HUES6 (cell line): Measurements from ENCODE around the gene RAE1.

Experiments
- H3K27ac ChIP-seq: 2 replicates; pipeline ENCODE4 v1.7.0; 2013; ENCODE audit warnings: low read depth, mild to moderate bottlenecking, low read length, inconsistent platforms
- H3K27me3 ChIP-seq: 2 replicates; pipeline ENCODE4 v1.6.1; 2013; ENCODE audit warnings: low read length; ENCODE audit not compliant: control insufficient read depth, insufficient read depth
- H3K36me3 ChIP-seq: 2 replicates; pipeline ENCODE4 v1.6.1; 2013; ENCODE audit warnings: low read length; ENCODE audit not compliant: control insufficient read depth, insufficient read depth
- H3K4me1 ChIP-seq: 2 replicates; pipeline ENCODE4 v1.6.1; 2013; ENCODE audit warnings: low read length; ENCODE audit not compliant: control insufficient read depth, insufficient read depth
- H3K4me3 ChIP-seq: 2 replicates; pipeline ENCODE4 v1.5.1; 2013; ENCODE audit warnings: low read depth, low read length
- H3K9ac ChIP-seq: one replicate; pipeline ENCODE4 v1.6.1; 2013; ENCODE audit warnings: mild to moderate bottlenecking, low read length
- H3K9me3 ChIP-seq: 2 replicates; pipeline ENCODE4 v1.6.1; 2013; ENCODE audit warnings: low read depth, low read length; ENCODE audit not compliant: control insufficient read depth, insufficient read depth

Gene RAE1

DNA sequence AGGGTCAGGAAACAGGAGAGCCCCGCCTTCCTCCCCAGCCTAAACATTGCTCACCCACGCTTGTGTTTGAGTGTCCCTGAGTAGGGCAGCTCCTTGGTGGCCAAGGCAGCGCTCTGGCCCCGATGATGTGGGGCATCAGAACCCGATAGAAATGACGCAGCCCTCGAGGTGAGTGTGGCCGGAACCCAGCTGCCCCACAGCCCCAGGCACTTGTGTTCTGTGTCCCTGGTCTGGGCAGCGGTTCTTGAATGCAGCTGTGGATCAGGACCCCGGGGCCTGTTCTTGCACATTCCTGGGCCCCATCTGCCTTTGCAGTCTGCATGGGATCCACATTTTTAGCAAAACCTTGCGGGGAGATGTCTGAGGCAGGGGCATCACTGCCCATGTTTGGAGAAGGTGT is 53.0 kb downstream of the RAE1 start:
- no peaks in the 10 kb centered on the region for H3K9me3 ChIP-seq
- no peaks in the 10 kb centered on the region for H3K27me3 ChIP-seq
- no peak overlapping the region for H3K27ac ChIP-seq
- peaks cover 89% of the 10 kb centered on the region for H3K36me3 ChIP-seq
- H3K4me3 ChIP-seq, result no peak overlapping the region
- no peaks in the 10 kb centered on the region for H3K4me1 ChIP-seq
- H3K9ac ChIP-seq, result no peak overlapping the region

DNA sequence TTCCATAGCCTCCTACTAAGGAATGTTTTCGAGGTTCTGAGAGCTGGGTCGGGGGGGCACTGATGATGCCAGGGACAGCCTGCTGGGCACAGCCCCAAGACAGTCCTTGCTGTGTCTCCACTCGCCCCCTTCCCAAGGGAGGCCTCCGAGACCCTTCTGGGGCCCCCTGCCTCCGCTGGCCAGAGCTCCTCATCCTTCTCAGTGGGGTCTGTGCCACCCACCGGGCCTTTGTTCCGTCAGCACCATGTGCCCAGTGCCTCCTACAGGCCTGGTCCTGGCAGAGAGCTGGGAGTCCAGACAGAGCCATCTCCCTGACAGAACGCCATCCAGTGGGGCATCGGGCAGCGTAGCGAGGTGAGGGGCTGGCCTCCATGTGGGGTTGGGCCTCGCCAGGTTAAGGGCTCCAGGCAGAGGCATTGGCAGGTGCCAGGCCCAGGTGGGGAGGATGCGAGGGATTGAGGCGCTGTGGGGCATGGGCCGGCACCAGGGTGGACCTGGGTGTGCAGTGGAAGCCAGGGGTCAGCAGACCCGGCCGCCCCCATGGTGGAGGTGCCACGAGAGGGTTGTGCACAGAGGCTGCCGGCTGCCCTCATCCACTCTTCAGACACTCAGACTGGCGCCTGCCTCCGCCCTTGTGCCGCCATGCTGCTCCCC is 53.5 kb downstream of the RAE1 start:
- Histone ChIP-seq H3K27me3 (no peaks in the 10 kb centered on the region), H3K4me3 (no peak overlapping the region), H3K9me3 (no peaks in the 10 kb centered on the region), H3K4me1 (peaks cover 2% of the 10 kb centered on the region; the same call in 1 of the 2 replicates), H3K36me3 (peaks cover 93% of the 10 kb centered on the region), H3K27ac (no peak overlapping the region), H3K9ac (no peak overlapping the region)

DNA sequence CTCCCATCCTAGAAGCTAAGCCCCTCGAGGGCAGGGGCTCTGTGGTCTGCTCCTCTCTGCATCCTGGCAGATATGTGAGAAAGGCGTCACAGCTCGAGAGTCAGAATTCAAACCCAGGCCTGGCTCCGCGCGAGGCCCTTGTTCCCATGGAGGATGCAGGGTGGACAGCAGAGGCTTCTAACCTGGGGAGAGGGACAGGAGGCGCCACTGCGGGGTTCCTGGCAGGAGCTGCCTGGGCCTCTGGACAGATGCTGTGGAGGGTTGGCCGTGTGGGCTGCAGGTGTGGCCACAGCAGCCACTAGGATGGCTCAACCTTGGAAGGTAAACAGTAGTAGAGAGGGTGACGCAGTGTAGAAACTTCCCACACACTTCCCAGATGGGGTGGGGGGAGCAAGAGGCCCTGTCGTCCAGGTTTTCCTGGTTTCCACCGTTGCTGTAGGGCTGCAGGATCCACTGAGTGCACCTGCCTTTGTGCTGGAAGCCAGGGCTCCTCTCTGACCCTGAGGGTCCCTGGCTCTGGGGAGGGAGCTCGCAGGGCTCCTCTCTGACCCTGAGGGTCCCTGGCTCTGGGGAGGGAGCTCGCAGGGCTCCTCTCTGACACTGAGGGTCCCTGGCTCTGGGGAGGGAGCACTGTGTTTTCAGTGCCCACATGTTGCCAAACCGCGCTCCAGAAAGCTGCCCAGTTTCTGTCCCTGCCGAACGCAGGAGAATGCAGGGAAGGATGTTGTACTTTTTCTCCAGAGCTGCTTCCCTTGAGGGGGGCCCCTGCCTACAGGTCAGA is 54.4 kb downstream of the RAE1 start:
- H3K9me3 ChIP-seq, result no peaks in the 10 kb centered on the region
- no peak overlapping the region for H3K9ac ChIP-seq
- H3K36me3 ChIP-seq, result peaks cover 87% of the 10 kb centered on the region
- H3K27me3 ChIP-seq, result no peaks in the 10 kb centered on the region
- H3K27ac ChIP-seq, result no peak overlapping the region
- H3K4me1 ChIP-seq, result peaks cover 6% of the 10 kb centered on the region; the same call in 1 of the 2 replicates
- no peak overlapping the region for H3K4me3 ChIP-seq

DNA sequence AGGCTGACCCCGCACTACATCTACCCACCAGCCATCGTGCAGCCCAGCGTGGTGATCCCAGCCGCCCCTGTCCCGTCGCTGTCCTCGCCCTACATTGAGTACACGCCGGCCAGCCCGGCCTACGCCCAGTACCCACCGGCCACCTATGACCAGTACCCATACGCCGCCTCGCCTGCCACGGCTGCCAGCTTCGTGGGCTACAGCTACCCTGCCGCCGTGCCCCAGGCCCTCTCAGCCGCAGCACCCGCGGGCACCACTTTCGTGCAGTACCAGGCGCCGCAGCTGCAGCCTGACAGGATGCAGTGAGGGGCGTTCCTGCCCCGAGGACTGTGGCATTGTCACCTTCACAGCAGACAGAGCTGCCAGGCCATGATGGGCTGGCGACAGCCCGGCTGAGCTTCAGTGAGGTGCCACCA is 56.5 kb downstream of the RAE1 start:
- Histone ChIP-seq H3K36me3 (peaks cover 67% of the 10 kb centered on the region), H3K9ac (no peak overlapping the region), H3K4me3 (no peak overlapping the region)

DNA sequence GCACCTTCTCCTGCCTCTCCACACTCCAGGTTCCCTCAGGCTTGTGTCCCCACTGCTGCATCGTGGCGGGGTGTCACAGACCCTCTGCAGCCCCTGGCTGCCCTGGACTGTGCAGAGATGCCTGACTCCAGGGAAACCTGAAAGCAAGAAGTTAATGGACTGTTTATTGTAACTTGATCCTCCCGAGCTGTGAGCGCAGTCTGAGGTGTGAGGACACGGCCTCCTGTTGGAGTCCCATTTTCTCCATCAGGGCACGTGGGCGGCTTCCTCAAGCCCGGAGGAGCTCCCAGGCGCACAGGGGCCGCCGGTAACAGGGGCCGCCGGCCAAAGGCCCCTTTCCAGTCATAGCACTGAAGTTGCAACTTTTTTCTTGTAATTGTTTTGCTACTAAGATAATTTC is 57.1 kb downstream of the RAE1 start:
- Histone ChIP-seq H3K9ac (no peak overlapping the region), H3K36me3 (peaks cover 61% of the 10 kb centered on the region), H3K4me1 (peaks cover 8% of the 10 kb centered on the region; the same call in 1 of the 2 replicates), H3K27ac (no peak overlapping the region), H3K4me3 (no peak overlapping the region), H3K27me3 (no peaks in the 10 kb centered on the region), H3K9me3 (no peaks in the 10 kb centered on the region)

More for the DNA sequence above, 56.5 kb downstream of the RAE1 start:
- Histone ChIP-seq H3K9me3 (no peaks in the 10 kb centered on the region), H3K27ac (no peak overlapping the region), H3K27me3 (no peaks in the 10 kb centered on the region), H3K4me1 (peaks cover 8% of the 10 kb centered on the region; the same call in 1 of the 2 replicates)

DNA sequence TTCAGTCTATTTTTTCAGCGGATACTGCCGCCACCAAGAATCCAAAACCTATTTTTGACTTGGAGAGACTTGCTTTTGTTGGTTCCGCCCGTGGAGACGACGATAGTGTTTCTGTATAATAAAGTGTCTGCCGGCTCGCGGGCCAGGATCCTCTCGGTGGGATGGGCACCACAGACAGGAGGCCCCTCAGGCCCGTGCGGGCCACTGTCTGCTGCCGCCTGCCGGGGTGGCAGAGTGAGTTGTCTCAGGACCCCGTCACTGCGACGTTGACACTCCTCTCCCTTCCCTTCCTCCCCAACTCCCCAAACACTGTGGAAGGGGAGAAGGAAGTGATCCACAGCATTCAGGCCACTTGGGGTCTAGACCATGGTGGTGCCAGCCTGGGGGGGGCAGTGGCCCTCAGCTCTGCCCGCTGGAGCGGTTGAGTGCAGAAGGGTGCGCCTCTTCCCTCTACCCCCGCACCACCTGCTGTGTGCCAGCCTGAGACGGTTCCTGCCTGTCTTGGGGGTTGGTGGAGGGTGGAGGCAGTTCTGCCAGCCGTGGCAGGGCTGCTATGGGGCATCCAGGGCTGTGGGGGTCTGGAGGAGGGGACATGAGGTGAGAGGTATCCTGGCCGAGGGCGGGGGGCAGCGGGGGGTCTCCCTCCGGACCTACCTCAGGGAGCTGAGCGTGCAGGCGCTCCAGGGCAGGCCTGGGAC is 57.6 kb downstream of the RAE1 start:
- peaks cover 8% of the 10 kb centered on the region; the same call in 1 of the 2 replicates for H3K4me1 ChIP-seq
- no peak overlapping the region for H3K27ac ChIP-seq
- no peak overlapping the region for H3K9ac ChIP-seq
- H3K9me3 ChIP-seq, result no peaks in the 10 kb centered on the region
- no peaks in the 10 kb centered on the region for H3K27me3 ChIP-seq
- H3K4me3 ChIP-seq, result no peak overlapping the region
- peaks cover 57% of the 10 kb centered on the region for H3K36me3 ChIP-seq

DNA sequence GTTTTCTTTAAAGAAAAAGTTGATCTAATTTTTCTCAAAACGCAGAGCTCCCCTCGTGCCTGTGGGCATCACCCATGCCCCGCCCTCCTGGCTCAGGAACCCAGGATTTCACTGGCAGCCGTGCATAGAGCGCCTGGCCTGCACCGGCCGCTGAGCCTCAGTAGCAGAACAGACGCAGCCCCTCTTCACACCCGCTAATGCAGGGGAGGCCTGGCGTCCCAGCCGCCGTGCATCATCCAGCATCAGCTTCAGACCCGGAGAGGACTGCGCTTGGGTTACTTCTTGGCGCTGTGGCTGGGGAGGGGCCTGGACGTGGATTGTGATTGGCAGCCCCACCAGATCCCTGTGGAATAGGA is 58.2 kb downstream of the RAE1 start:
- peaks cover 51% of the 10 kb centered on the region for H3K36me3 ChIP-seq
- no peak overlapping the region for H3K9ac ChIP-seq
- H3K4me1 ChIP-seq, result peaks cover 8% of the 10 kb centered on the region; the same call in 1 of the 2 replicates
- no peaks in the 10 kb centered on the region for H3K9me3 ChIP-seq
- H3K27ac ChIP-seq, result no peak overlapping the region
- no peak overlapping the region for H3K4me3 ChIP-seq
- H3K27me3 ChIP-seq, result no peaks in the 10 kb centered on the region

DNA sequence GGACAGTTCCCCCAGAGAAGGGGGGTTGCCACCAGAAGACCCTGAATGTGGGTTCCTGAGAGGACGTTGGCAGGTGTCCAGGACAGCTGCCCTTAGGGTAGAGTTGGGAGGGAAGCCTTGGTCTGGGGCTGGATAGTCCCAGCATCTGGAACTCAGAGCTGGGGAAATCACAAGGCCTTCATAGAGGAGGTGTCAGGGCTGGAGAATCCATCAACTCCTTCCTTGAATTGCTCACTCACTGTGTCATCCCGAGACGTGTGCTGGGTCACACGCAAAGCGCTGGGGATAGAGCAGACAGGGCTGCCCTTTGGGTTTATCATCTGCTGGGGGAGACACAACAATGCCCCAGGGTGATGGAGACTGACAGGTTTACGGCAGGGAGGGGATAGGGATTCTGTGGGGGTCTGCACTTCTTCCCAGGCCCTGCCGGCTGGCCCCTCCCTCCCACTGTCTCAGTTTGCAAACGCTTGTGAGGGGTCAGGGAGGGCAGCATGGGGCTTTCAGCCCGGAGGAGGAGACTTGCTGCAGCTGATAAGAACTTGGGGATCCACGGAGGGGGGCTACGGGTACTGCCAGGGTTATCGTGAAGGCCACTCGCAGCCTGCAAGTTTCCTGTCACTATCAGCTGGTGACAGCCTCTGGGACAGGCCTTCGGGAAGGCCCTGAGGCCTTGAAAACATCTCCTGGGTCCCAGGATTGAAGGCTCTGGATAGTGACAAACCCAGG is 58.8 kb downstream of the RAE1 start:
- H3K27ac ChIP-seq, result no peak overlapping the region
- peaks cover 46% of the 10 kb centered on the region for H3K36me3 ChIP-seq
- H3K27me3 ChIP-seq, result no peaks in the 10 kb centered on the region
- no peak overlapping the region for H3K4me3 ChIP-seq
- no peaks in the 10 kb centered on the region for H3K9me3 ChIP-seq
- H3K4me1 ChIP-seq, result peaks cover 8% of the 10 kb centered on the region; the same call in 1 of the 2 replicates
- H3K9ac ChIP-seq, result no peak overlapping the region

DNA sequence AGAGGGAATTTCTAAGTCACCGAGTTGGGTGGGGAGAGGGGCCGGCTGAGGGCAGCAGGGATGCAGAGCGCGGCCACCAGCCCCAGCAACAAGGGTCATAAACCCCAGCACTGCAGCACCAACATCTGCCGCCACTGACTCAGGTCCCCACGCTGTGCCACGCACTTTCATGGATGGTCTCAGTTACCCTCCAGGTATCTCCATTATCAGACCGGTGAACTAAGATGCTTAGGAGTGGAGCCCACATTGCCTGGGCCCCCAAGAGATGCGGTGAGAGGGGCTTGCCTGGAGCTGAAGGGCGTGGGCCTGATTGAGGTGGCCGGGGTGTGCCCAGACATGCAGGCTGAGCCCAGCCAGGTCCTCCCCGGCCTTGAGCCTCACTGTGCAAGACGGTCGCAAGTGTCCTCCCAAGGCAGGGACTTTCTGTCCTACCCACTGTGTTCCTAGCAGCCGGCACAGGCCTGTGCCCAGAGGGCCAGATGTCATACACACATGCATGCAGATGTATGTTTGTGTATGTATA is 59.4 kb downstream of the RAE1 start:
- Histone ChIP-seq H3K27me3 (no peaks in the 10 kb centered on the region), H3K4me3 (no peak overlapping the region), H3K27ac (no peak overlapping the region), H3K9ac (no peak overlapping the region), H3K36me3 (peaks cover 40% of the 10 kb centered on the region), H3K9me3 (no peaks in the 10 kb centered on the region), H3K4me1 (peaks cover 8% of the 10 kb centered on the region; the same call in 1 of the 2 replicates)

DNA sequence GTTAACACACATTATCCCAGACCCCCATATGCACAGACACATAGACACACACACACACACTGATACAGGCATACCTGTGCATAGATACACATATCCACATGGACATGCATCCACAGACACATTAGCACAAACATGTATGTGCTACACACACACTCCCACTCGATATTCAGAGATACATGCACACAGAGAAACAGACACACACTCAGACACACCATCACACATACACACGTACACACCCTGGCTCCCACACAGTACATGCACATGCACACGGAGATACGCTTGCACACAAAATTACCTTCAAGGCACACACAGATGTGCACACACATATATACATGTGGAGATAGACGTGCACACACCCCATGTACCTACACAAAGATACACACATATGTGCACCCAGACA is 59.9 kb downstream of the RAE1 start:
- Histone ChIP-seq H3K4me3 (no peak overlapping the region), H3K36me3 (peaks cover 35% of the 10 kb centered on the region), H3K9me3 (no peaks in the 10 kb centered on the region), H3K27me3 (no peaks in the 10 kb centered on the region), H3K9ac (no peak overlapping the region), H3K4me1 (peaks cover 8% of the 10 kb centered on the region; the same call in 1 of the 2 replicates), H3K27ac (no peak overlapping the region)
